CD14-positive monocyte (primary cell): ENCODE measurements around the gene GP9. TPM values are rescaled to one million over a fixed set of nuclear protein-coding genes. Genes with fewer than 3 reads are reported as not detected.

Experiments
- DNase-seq, 3 donors: peaks; one replicate each; pipeline ENCODE4 v3.0.0-alpha.2; 2011 to 2022
- H2AFZ ChIP-seq: 2 replicates; pipeline ENCODE4 v1.6.0; 2012; ENCODE audit warnings: mild to moderate bottlenecking, low read depth, low read length, inconsistent platforms; ENCODE audit not compliant: insufficient read depth, poor library complexity, severe bottlenecking
- H3K27ac ChIP-seq, 2 donors: 1 replicate in 1 of 2; 2 replicates in 1 of 2; pipeline ENCODE4 v1.5.1; 2012 to 2013; ENCODE audit warnings: low read length in 2 of 2, control low read depth in 1 of 2, inconsistent platforms in 1 of 2, low read depth in 1 of 2, mild to moderate bottlenecking in 1 of 2
- H3K27me3 ChIP-seq, 2 donors: one replicate each; pipeline versions ENCODE4 v1.6.0 to v1.6.1; 2011 to 2013; ENCODE audit warnings: low read length in 2 of 2; ENCODE audit not compliant: control insufficient read depth in 2 of 2, insufficient read depth in 2 of 2
- H3K36me3 ChIP-seq, 2 donors: replicated peaks in 1 of 2; 1 replicate in 1 of 2; 2 replicates in 1 of 2; pipeline versions ENCODE4 v1.5.1 to v1.6.1; 2012 to 2013; ENCODE audit warnings: low read length in 2 of 2, control low read depth in 1 of 2, inconsistent platforms in 1 of 2, mild to moderate bottlenecking in 1 of 2; ENCODE audit not compliant: insufficient read depth in 2 of 2, control insufficient read depth in 1 of 2
- H3K4me1 ChIP-seq, 2 donors: 1 replicate in 1 of 2; 2 replicates in 1 of 2; pipeline versions ENCODE4 v1.5.1 to v1.6.1; 2012 to 2013; ENCODE audit warnings: low read length in 2 of 2, control low read depth in 1 of 2, inconsistent platforms in 1 of 2, mild to moderate bottlenecking in 1 of 2, moderate library complexity in 1 of 2; ENCODE audit not compliant: insufficient read depth in 2 of 2, control insufficient read depth in 1 of 2
- H3K4me2 ChIP-seq: replicated peaks from 2 replicates; pipeline ENCODE3; 2012; ENCODE audit warnings: low read length, moderate library complexity, mild to moderate bottlenecking; ENCODE audit not compliant: poor library complexity, severe bottlenecking; ENCODE audit errors: extremely low read depth
- H3K4me3 ChIP-seq, 3 experiments: fragments of 200-600 bp in 1 of 3; sonication (generic) in 1 of 3; replicated peaks in 1 of 3; 1 replicate in 2 of 3; 2 replicates in 1 of 3; pipeline ENCODE4 v1.5.1; 2011 to 2013; ENCODE audit warnings: low read length in 3 of 3, mild to moderate bottlenecking in 3 of 3, control low read depth in 2 of 3, low read depth in 2 of 3, inconsistent platforms in 1 of 3, moderate library complexity in 1 of 3
- H3K79me2 ChIP-seq: 2 replicates; pipeline ENCODE4 v1.6.0; 2012; ENCODE audit warnings: mild to moderate bottlenecking, control low read depth, inconsistent platforms, low read length, moderate library complexity; ENCODE audit not compliant: insufficient read depth
- H3K9ac ChIP-seq: 2 replicates; pipeline ENCODE4 v1.6.0; 2017; ENCODE audit warnings: low read length, mild to moderate bottlenecking; ENCODE audit not compliant: insufficient read depth, poor library complexity, severe bottlenecking
- H3K9me3 ChIP-seq, 2 donors: replicated peaks in 1 of 2; 1 replicate in 1 of 2; 2 replicates in 1 of 2; pipeline versions ENCODE4 v1.5.1 to v1.6.1; 2012 to 2013; ENCODE audit warnings: low read length in 2 of 2, control low read depth in 1 of 2; ENCODE audit not compliant: control insufficient read depth in 1 of 2, insufficient read depth in 1 of 2
- H4K20me1 ChIP-seq: 2 replicates; pipeline ENCODE4 v1.6.0; 2012; ENCODE audit warnings: mild to moderate bottlenecking, low read length, control low read depth, moderate library complexity; ENCODE audit not compliant: insufficient read depth
- H3K27ac Mint-ChIP-seq, 7 donors: one replicate each; pipeline ENCODE4 v1.8.0; 2020; ENCODE audit warnings: mild to moderate bottlenecking in 7 of 7, mixed read lengths in 7 of 7, moderate library complexity in 6 of 7, inconsistent platforms in 2 of 7
- H3K27me3 Mint-ChIP-seq, 3 donors: one replicate each; pipeline ENCODE4 v1.8.0; 2021 to 2022; ENCODE audit warnings: low read depth in 3 of 3, mild to moderate bottlenecking in 3 of 3, mixed read lengths in 3 of 3, moderate library complexity in 3 of 3, inconsistent platforms in 1 of 3
- H3K36me3 Mint-ChIP-seq, 2 donors: one replicate each; pipeline ENCODE4 v1.8.0; 2020; ENCODE audit warnings: mixed read lengths in 2 of 2, inconsistent platforms in 1 of 2, mild to moderate bottlenecking in 1 of 2
- H3K4me1 Mint-ChIP-seq: one replicate; pipeline ENCODE4 v1.8.0; 2020; ENCODE audit warnings: mild to moderate bottlenecking, mixed read lengths
- H3K4me3 Mint-ChIP-seq, 2 donors: one replicate each; pipeline ENCODE4 v1.8.0; 2020; ENCODE audit warnings: mild to moderate bottlenecking in 2 of 2, mixed read lengths in 2 of 2, moderate library complexity in 1 of 2
- H3K9me3 Mint-ChIP-seq, 7 donors: one replicate each; pipeline ENCODE4 v1.8.0; 2020 to 2022; ENCODE audit warnings: mixed read lengths in 7 of 7, mild to moderate bottlenecking in 6 of 7, moderate library complexity in 6 of 7, inconsistent platforms in 2 of 7
- CTCF ChIP-seq: fragments of 200-600 bp; IDR thresholded peaks from one replicate; pipeline ENCODE4 v1.8.0; 2022; ENCODE audit warnings: antibody characterized with exemption, mild to moderate bottlenecking
- WGBS: methylation state at CpG from one replicate; pipeline ENCODE4 v1.1.5; 2013; ENCODE audit warnings: missing lambda C conversion rate; ENCODE audit not compliant: insufficient coverage; 5-methylcytosine and 5-hydroxymethylcytosine counted together
- intact Hi-C, 2 donors: fragments of 100-400 bp; cut with micrococcal nuclease; formaldehyde crosslinking; loops; one replicate each; pipeline versions ENCODE4 v1.15.0 to v1.15.1; 2023
- polyA plus RNA-seq, 3 donors: library from polyadenylated mRNA; depleted of rRNA in 1 of 3; unstranded in 2 of 3; stranded (reverse) in 1 of 3; fragments of 300-500 nt in 2 of 3; fragments of >200 nt in 1 of 3; fragmentation: Illumina TruSeq in 2 of 3; gene quantifications; 1 replicate in 2 of 3; 2 replicates in 1 of 3; pipeline ENCODE4 v1.2.3, GENCODE V29; 2012 to 2021

The GP9 gene
- polyA plus RNA-seq, 3 donors = 0.74 to 2.7 TPM; not detected in 1

GRCh38 chr3:129058441-129059200 is 2.0 kb upstream of the GP9 start:
- intact Hi-C loops = no loop called here
- peaks cover 2 to 10% (median 3%) of the 10 kb centered on the region in 3 donors for H3K27me3 Mint-ChIP-seq
- Histone ChIP-seq H3K79me2 (no peaks in the 10 kb centered on the region), H3K4me2 (no peak overlapping the region), H3K4me3 (no peak overlapping the region), H3K27me3 (no peaks in the 10 kb centered on the region), H3K36me3 (no peaks in the 10 kb centered on the region), H2AFZ (no peak overlapping the region), H3K9me3 (no peaks in the 10 kb centered on the region), H3K4me1 (peaks cover 8 to 11% of the 10 kb centered on the region in 2 donors), H4K20me1 (no peaks in the 10 kb centered on the region), H3K9ac (no peak overlapping the region), H3K27ac (no peak overlapping the region)
- H3K4me1 Mint-ChIP-seq = peaks cover 14% of the 10 kb centered on the region
- TF ChIP-seq CTCF = no peak
- H3K27ac Mint-ChIP-seq = no peak overlapping the region
- H3K9me3 Mint-ChIP-seq = no peaks in the 10 kb centered on the region
- H3K4me3 Mint-ChIP-seq = no peak overlapping the region
- WGBS = 100% methylated on average over 1 of the region's 4 CpGs
- H3K36me3 Mint-ChIP-seq = no peaks in the 10 kb centered on the region
- DNase-seq = no peak

- Histone ChIP-seq H3K27me3 (no peaks in the 10 kb centered on the region), H3K4me1 (peaks cover 6 to 8% of the 10 kb centered on the region in 2 donors), H3K4me3 (no peak overlapping the region), H3K36me3 (no peaks in the 10 kb centered on the region), H3K27ac (no peak overlapping the region), H3K9ac (no peak overlapping the region), H3K4me2 (no peak overlapping the region), H3K79me2 (no peaks in the 10 kb centered on the region), H3K9me3 (no peaks in the 10 kb centered on the region), H4K20me1 (no peaks in the 10 kb centered on the region), H2AFZ (no peak overlapping the region)
- Mint-ChIP-seq H3K36me3 (no peaks in the 10 kb centered on the region), H3K4me1 (peaks cover 12% of the 10 kb centered on the region), H3K27ac (no peak overlapping the region), H3K9me3 (no peaks in the 10 kb centered on the region), H3K4me3 (no peak overlapping the region), H3K27me3 (peaks cover 2 to 10% (median 3%) of the 10 kb centered on the region in 3 donors)
- no peak for DNase-seq
- WGBS = 88% methylated on average over 9 of the region's 11 CpGs
- intact Hi-C loops = no loop called here
- TF ChIP-seq CTCF = no peak
Observed at GRCh38 chr3:129059311-129059958, 1.1 kb upstream of the GP9 start.
